ENCODE measurements around the gene LPIN3.

The LPIN3 gene

DNA sequence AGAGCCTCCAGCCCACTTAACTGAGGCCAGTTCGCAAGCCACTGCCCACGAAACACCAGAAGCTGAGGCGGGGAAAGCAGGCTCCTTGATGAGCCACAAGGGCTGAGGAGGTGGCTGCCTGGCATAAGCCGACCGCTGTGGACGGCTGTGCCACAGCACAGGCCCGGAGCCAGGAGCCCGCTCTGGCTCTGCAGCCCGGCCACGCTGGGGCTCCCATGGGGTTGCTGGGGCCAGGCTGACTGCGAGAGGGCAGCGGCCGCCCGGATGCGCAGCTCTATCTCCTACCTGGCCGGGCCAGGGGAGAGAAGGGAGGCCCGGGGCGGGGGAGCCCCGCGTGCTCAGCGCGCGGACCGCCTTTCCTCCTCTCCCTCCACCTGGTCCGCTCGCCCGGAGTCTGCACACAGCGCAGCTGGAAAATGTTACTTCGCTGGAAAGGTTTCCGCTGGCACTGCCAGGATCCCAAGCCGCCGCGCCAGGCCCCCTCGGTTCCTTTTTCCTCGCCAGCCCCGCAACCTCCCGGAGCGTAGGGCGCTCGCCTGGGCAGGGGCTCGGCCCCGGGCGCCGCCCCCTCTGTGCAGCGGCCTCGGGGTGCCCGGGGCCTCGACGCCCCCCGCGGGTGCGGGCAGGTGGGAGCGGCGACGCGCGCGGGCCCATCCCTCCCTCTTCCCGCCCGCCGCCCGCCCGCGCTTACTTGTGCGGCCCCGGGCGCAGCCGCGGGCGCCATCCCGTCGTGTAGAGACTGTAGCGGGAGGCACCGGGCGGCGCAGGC is 25.3 kb downstream of the LPIN3 start:
- no peak for DNase-seq (ENCODE audit: low read depth)

DNA sequence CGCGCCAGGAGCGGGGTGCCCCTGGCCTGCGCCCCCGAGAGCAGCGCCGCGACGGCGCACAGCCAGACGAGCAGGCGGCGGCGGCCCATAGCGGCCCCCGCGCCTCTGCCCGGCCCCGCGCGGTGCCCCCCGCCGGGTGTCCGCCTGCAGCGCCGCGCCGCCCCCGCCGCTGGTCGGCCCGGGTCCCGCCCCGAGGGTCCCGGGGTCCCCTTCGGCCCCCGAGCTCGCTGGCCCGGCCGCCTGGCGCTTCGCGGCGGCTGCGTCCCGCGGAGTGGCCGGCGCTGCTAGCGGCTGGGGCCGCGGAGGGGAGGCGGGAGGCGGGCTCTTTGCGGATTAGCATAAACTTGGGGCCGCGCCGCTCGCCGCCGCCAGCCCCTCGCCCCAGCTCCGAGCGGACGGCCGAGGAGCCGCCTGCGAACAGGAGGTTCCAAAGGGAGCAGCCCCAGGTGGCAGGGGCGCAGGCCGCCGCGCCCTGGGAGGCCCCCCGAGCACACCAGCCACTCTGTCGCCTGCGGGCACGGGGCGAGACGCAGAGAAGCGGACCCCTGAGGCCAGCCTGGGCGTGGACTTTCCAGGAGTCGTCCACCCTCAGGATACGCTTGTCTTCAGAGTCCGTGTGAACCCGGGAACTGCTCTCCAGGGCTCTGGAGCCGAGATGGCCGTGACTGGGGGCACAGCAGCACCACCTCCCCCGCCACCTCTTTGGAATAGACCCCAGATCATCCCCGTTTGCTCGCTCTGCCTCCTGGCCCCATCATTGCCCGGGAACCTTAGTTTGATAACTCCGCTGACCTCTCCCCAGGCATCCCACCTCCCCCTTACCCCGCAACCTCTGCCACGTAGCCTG is 26.1 kb downstream of the LPIN3 start, which contains the start of gene EMILIN3:
EMILIN3 (minus strand) TSS at position 273 of the 847 bp plus-strand sequence; CDS start at position 89, 184 bp downstream.
- no peak for DNase-seq (ENCODE audit: low read depth)

- DNase-seq (ENCODE audit: low read depth) = no peak
These were observed 26.7 kb downstream of the LPIN3 start for GRCh38 chr20:41367393-41367695.

DNA sequence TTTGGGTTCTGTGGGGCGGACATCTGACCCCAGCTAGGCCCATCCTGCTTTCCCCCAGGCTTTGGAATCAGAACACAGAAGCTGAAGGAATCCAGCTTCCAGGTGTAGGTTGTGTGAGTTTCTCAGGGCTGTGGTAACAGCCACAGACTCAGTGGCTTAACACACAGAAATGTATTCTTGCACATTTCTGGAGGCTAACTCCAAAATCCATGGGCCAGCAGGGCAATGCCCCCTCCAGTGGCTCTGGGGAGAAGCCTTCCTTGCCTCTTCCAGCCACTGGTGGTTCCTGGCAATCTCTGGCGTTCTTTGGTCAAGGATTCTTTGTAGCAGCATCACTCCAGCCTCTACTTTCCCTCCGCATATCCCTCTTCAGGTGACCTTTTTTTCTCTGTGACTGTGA is 27.3 kb downstream of the LPIN3 start:
- no peak for DNase-seq (ENCODE audit: low read depth)

DNA sequence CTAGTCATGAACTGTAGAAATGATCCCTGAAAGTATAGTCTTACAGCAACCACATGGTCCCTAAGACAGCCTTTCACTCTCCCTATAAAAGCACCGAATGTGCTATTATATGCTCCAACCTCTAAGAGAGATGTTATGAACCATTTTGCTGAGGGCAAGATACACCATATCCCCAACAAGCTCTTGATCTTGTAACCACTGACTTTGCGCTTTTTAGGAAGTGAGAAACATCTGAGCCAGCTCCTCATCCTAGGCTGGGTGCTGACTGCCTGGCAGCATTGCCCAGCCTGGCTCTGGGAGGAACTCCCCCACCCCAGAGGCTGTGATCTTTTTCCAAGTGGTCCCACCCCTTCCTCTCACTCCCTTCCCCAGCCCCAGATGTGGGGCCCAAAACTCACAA is 29.1 kb downstream of the LPIN3 start:
- DNase-seq (ENCODE audit: low read depth) = no peak

DNA sequence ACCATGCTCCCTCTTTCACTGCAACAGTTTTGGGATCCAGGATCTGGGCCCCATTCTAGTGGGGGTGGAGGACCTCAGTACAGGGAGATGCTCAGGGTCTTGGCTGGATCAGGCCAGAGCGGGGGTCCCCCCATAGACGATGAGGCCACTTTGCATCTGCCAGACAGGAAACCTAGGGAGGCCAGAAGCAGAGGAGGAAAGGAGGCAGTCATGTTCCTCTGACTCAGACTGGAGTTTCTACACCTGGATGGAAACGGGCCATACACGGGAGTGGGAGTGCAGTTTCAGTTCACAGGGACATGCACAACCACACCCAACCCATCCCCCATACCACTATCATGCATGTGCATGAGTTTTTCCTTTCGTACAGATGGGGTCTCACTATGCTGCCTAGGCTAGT is 29.6 kb downstream of the LPIN3 start:
- DNase-seq (ENCODE audit: low read depth) = no peak

DNA sequence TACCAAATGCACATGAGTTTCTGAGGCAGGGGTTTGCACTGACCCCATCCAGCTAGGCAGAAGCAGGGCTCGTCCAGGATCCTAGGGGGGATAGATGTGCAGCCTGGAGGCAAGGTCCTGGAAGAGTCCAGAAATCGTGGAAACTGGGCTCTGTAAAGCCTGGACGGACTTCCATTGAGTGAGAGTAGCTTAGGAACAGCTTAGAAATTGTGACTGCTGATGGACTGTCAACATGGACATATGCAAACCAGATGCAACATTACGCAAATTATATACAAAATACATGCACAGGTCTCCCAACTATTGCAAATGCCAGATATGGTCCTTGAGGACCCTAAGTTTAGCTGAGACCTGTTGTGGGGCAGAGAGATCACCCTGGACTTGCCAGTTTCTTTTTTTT is 30.8 kb downstream of the LPIN3 start:
- DNase-seq (ENCODE audit: low read depth) = no peak

GRCh38 chr20:41373251-41373783 is 32.7 kb downstream of the LPIN3 start:
- no peak for DNase-seq (ENCODE audit: low read depth)

DNA sequence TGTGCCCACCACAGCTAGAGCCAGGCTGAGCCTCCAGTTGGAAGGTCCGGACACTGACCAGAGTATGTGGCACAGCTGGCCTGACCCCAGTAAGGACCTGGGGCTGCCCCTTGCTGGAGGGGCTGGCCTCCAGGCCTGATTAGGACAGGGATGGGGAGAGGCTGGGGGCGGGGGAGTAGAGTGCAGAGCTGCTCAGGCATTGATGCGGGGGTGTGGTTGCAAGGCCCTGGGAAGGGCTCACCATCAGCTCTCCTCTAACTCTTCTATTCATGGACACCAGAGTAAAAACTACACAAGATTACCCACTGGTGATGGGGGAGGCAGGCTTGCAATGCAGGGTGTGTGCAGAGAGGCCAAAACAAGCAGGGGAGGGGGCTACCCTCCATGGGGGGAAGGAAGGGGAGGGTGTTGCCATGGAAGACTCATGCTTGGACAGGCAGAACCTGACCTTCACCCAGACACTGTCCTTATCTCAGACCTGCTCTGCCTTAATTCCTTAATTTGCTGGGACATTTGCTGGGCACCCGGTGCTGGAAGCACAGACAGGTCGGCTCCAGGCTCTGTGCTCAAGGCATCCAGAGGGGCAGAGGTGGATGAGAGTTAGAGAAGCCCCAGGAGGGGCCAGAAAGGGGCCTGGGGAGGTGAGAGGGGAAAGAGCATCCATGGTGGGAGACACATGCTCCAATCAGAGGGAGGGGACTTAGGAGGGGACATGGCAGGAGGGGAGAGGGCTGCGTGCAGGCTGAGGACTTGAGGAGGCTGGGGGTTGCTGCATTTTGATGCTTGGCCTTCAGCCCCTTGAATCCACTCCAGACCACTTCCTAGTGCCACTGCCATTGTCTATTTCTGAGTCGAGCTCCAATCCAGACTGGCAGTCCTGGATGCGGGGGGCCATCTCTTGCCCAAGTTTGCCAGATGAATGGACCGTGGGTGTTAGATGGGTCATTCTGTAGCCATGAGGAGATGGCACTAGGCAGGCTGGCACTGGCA is 33.6 kb downstream of the LPIN3 start:
- no peak for DNase-seq (ENCODE audit: low read depth)

DNA sequence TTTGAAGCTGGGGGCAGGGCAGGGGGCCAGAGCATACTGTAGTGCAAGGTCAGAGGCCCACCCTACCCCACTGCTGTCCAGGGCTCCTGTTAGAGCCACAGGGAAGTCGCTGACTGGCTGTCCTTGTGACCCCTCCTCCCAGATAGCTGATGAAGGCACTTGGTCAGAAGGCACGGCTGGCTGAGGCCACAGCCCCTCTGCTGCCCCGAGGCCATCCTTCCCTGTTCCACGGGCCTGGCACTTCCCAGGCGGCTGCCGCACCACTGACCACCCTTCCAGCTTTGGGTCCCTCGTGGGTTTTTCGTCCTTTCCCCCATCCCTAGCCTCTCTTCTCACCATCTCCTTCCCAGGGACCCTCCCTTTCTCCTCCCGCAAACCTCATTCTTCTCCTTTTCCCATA is 35.2 kb downstream of the LPIN3 start:
- DNase-seq (ENCODE audit: low read depth) = no peak

DNA sequence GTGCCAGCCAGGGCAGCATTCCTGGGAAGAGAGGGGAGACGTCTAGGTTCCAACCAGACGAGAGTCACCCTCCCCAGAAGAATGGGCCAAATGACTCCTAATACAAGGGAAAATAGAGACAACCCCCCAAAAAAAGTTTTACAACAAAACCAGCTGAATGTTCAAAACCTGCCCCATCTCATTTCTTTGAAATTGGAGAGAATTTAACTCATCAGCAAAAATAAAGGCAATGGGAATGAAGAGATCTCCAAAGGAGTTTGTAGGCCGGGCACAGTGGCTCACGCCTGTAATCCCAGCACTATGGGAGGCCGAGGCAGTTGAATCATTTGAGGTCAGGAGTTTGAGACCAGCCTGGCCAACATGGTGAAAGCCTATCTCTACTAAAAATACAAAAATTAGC is 35.7 kb downstream of the LPIN3 start:
- no peak for DNase-seq (ENCODE audit: low read depth)

DNA sequence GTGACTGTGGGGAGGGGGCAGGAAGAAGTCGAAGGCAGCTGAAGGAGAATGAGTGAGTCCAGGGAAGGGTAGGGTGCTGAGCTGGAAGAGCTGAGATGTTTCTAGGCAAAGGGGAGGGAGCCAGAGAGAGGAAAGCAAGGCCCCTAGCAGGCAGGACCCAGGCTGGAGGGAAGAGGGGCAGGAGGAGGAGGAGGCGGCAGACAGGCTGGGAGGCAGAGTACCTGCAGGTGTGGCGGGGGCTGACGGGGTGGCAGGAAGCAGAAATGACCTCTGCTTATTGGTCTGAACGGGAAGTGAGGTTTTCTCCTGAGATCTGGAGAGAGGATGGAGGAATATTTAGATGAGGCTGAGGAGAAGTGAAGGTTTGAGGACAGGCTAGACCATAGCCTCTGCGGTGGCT is 36.7 kb downstream of the LPIN3 start:
- DNase-seq (ENCODE audit: low read depth) = no peak

- no peak for DNase-seq (ENCODE audit: low read depth)
These were observed 38.9 kb downstream of the LPIN3 start for GRCh38 chr20:41379551-41379950.

DNA sequence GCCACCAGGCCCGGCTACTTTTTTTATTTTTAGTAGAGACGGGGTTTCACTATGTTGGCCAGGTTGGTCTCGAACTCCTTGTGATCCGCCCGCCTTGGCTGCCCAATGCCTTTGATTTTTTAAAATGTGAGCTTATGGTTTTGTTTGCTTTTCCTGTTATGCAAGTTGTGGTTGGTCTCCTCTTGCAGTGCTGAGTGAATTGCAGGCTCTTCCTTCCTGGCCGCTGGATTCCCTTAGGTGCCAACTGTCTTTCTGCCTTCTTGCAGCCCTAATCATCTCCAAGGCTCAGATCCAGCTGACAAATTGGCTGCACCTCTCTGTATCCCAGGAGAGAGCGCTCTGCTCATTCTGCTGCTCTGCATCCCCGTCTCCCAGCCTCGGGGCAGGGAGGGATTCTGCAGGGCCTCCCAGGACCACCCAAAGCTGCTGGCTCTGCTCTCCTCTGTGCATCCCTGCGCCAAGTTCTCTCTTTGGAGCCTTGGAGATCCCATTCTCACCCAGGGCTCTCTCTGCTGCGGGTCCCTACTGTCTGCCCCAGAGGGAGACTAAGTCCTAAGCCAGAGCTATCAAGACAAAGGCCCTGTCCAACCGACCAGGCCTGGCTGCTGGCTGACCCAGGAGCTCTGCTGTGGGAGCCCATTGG is 40.1 kb downstream of the LPIN3 start:
- DNase-seq (ENCODE audit: low read depth) = no peak

- no peak for DNase-seq (ENCODE audit: low read depth)
These were observed 42.2 kb downstream of the LPIN3 start for GRCh38 chr20:41382791-41383305.

DNA sequence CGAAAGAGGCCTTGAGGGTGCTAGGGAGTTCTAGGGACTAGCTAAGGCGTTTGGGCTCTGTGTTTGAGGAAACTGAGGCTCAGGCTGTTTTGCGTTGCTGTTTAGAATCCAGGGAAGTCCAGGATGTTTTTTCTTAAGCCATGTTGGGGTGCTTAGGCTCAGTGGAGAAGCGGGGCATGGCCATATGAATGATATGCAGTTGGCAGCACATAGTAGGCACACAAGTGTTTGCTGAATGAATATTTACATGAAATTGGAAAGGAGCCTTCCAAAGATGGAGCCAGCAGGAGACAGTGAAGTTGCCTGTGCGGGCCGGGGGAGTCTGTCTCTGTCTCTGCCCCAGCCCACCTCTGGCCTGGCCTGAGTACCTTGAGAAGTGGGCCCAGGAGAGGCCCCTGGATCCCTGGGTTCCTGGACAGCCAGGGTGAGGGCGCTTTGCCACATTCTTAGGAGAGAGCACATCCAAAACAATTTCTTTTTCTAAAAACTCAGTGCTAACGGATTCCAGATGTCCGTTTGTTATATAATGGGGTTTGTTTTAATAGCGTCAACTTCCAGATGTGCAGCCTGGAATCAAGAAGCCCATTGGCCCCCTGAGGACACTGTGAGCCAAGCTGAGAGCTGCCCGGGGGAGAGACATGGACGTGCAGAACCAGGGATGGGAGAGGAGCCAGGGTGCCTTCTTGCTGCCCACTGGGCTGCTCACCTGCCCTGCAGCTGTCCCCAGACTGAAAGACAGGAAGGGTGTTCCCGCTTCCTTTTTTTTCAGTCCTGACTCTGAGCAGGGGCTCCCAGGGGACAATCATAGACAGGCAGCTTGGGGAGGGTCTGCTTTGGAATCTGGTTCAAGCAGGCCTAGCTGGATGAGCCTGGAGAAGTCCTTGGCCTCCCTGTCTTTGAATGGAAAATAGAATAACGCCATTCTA is 46.1 kb downstream of the LPIN3 start:
- DNase-seq (ENCODE audit: low read depth) = peak; percentile 55

- no peak for DNase-seq (ENCODE audit: low read depth)
These were observed 46.8 kb downstream of the LPIN3 start for GRCh38 chr20:41387444-41387851.

GRCh38 chr20:41390889-41391288 is 50.3 kb downstream of the LPIN3 start:
- DNase-seq (ENCODE audit: low read depth) = no peak

DNA sequence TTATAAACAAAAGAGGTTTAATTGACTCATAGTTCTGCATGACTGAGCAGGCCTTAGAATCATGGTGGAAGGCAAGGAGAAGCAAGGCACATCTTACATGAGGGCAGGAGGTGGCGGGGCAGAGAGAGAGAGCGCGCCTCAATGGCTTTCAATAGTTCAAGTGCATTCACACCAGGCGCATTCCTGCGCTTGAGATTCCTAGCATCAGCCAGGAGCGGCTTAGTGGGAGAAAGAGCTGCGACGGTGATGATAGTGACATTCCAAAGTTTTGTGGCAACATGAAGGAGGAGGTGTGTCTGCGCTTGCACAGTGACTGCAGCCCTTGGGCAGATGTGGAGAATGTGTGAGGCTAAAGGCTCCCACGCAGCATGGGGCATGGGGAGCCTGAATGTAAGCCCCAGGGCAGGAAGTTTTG is 51.0 kb downstream of the LPIN3 start:
- DNase-seq (ENCODE audit: low read depth) = no peak

DNA sequence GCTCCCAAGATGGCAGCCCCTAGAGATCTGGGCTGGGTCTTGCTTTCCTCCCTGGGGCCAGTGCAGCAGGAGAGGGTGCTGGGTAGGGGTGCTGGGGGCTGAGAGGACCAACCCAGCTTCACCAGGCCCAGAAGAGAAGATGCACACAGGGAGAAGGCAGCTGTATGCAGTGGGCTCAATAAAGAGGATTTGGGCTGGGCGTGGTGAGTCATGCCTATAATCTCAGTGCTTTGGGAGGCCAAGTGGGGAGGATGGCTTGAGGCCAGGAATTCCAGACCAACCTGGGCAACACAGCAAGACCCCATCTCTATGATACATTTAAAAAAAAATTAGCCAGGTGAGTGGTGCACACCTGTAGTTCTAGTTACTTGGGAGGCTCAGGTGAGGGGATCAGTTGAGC is 51.7 kb downstream of the LPIN3 start:
- DNase-seq (ENCODE audit: low read depth) = no peak
